Forelimb muscle (tissue), 1 donor: ENCODE data around the gene KLHL17. TPM values are rescaled to one million over a fixed set of nuclear protein-coding genes. Genes with fewer than 3 reads are reported as not detected.
"Not testable (repeated sequence)": the region's sequence is repeated elsewhere in the genome, so short reads cannot be mapped to it uniquely, and the experiment has no call there.

Source experiments
- DNase-seq: peaks from one replicate; pipeline ENCODE4 v3.0.0-alpha.2; 2013; ENCODE audit warnings: low read depth
- polyA plus RNA-seq: library from polyadenylated mRNA; unstranded; fragments of 120-200 nt; gene quantifications from one replicate; pipeline ENCODE4 v1.2.1, GENCODE V29; 2013; ENCODE audit not compliant: insufficient read length

The KLHL17 gene
- polyA plus RNA-seq, 1 donor: 6.3 TPM

- no peak for DNase-seq
These were observed 7.3 kb downstream of the KLHL17 start for GRCh38 chr1:967466-968343.

GRCh38 chr1:969260-969855 is 9.0 kb downstream of the KLHL17 start:
- DNase-seq: no peak

DNA sequence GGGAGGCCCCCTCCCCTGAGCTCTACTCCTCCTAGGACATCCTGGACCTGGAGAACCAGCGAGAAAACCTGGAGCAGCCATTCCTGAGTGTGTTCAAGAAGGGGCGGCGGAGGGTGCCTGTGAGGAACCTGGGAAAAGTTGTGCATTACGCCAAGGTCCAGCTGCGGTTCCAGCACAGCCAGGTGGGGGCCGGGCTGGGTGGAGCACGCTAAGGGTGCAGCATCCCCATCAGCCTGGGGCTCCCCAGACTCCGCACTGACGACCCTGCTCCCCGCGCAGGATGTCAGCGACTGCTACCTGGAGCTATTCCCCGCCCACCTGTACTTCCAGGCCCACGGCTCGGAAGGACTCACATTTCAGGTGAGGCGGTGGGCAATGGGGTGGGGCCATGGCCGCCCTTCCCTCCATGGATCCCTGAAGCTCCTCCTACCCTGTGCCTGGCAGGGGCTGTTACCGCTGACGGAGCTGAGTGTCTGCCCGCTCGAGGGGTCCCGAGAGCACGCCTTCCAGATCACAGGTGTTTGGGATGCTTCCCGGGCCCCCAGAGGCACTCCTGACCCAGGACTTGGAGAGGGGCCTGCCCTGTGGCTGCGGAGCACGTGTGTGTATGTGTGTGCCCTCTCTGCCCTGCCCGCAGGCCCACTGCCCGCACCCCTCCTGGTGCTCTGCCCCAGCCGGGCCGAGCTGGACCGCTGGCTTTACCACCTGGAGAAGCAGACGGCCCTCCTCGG is 10.0 kb downstream of the KLHL17 start:
- no peak for DNase-seq

DNA sequence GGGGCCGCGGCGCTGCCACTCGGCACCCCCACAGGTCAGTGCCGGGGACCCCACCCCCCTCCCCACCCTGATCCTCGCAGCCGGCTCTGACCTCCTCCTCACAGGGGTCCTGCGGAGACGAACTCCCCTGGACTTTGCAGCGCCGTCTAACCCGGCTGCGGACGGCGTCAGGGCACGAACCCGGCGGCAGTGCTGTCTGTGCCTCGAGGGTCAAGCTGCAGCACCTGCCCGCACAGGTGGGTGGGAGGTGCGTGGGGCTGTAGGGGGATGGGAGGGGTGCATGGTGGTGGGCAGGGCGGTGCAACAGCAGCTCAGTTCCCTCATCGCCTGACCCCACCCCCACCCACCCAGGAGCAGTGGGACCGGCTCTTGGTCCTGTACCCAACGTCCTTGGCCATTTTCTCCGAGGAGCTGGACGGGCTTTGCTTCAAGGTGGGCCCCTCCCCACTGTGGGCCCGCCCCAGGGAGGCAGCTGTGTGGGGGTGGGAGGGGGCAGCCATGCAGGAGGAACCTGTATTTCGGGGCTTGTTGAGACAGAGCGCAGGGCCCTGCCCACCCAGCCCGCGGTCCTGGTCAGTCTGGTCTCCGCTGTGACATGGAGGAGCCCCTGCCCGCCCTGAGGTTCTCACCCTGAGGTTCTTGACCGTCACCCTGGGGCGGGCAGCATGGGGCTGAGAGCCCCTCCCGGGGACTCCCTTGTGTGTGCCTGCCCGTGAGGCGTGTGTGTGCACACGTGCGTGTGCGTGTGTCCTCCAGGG is 10.8 kb downstream of the KLHL17 start:
- DNase-seq: no peak

- no peak for DNase-seq
These were observed 11.5 kb downstream of the KLHL17 start for GRCh38 chr1:971751-972506.

GRCh38 chr1:972726-973458 is 12.5 kb downstream of the KLHL17 start:
- DNase-seq: no peak

DNA sequence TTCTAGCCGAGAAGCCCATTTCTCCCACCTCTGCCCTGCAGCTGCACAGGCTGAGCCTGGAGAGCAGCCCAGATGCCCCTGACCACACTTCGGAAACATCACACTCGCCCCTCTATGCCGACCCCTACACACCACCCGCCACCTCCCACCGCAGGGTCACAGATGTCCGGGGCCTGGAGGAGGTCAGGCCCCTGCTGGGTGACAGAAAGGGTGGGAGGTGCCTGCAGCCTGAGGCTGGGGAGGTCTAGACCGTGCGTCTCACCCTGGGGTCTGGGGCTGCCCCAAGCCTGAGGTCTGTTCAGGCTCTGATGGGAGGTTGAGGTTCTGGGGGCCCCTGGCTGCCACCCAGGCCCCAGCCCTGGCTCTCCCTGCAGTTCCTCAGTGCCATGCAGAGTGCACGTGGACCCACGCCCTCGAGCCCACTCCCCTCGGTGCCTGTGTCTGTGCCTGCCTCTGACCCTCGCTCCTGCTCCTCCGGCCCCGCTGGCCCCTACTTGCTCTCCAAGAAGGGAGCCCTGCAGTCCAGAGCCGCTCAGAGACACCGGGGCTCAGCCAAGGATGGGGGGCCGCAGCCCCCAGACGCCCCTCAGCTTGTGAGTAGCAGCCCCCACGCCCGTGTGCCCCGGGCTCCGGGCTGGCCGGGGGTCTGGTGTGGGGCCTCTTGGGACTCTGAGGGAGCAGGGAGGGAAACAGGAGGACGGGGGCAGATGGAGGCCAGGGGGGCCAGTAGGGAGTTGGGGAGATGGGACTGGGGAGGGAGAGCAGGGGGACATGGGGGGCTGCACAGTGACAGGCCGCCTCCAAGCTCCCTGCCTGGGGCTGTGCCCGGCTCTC is 13.3 kb downstream of the KLHL17 start:
- no peak for DNase-seq

- no peak for DNase-seq
These were observed 13.9 kb downstream of the KLHL17 start for GRCh38 chr1:974293-974640.

- DNase-seq: no peak
These were observed 14.4 kb downstream of the KLHL17 start for GRCh38 chr1:974687-975328.

DNA sequence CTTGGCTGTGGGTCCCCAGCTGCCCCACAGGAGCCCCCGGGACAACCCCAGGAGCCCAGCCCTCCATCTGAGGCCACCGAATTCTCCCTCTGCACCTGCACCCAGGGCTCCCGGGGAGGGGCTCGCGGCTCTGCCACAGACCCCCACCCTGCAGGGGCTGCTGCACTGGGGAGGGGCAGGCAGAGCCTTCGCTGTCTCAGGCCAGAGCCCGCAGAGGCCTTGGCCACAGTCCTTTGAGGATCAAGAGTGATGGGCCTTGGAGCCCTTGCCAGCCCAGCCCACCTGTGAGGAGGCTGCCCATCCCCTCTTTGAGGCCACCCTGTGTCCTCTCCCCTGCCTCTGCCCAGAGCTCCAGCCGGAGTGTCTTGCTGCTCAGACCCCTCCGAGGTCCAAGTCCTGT is 15.0 kb downstream of the KLHL17 start:
- DNase-seq: no peak

DNA sequence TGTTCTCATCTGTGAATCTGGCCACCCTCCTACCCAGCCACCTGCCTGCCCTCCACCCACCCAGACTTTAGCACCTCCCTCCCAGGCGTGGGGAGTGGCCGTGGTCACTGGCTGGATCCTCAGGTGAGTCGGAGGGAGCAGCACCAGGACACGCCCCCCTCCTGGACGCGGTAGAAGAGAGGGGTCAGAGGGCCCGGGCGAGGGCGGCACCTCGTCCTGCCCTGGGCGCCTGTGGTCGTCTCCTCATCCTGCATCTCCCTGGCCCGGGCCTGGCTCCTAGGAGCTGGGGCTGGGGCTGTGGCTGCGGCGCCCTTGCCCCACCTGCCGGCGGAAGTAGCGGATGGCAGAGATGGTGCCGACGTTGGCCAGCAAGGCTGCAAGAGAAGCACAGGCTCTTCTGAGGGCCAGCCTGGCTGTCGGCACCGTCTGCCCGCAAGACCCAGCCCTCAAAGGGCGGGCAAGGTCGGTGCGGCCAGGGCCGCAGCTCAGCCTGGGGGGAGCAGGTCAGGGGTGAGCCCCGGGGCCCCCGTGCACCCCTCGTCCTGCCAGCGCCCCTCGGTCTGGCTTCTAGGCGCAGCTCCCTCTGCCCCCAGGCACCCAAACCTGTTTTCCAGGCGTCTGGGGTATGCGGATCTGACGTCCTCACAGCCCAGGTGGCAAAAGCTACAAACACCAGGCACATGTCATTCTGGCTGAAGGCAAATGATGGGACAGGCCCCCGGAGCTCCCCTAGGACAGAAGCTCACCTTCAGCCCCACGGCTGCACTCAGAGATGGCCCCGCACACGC is 15.7 kb downstream of the KLHL17 start:
- no peak for DNase-seq

- not testable (repeated sequence) for DNase-seq
These were observed 16.4 kb downstream of the KLHL17 start for GRCh38 chr1:976791-977190.

DNA sequence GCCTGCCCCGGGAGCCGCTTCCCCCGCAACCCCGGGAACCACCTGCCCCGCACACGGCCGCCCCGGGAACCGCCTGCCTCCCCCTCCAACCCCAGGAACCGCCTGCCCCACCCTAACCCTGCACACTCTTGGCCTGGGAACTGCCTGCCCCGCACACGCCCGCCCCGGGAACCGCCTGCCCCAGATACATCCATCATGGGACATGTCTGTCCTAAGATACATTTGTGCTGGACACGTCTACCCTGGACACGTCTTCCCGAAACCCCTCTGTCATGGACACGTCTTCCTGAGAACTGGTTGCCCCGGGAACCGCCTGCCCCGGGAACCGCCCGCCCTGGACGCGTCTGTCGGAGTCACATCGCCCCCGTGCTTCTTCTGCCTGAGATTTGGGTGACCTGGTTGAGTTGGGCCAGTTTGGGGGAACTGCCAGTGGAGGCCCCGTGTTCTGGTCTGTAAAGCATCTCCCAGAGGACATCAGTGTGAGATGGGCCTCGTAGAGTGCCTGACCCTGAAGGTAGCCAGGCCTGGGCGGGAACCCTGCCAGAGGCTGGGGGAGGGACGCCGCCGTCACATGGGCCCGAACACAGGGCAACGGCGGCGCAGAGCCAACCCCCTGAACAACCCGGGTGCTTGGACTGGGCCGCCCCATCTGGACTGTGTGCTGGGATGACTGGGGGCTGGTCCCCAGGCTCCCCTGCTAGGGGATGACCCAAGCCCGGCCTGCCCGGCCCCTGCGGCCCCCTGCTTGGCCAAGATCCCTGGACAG is 17.9 kb downstream of the KLHL17 start:
- DNase-seq: no peak

GRCh38 chr1:978835-979743 is 18.7 kb downstream of the KLHL17 start:
- no peak for DNase-seq

- DNase-seq: no peak
These were observed 19.3 kb downstream of the KLHL17 start for GRCh38 chr1:979744-980072.

DNA sequence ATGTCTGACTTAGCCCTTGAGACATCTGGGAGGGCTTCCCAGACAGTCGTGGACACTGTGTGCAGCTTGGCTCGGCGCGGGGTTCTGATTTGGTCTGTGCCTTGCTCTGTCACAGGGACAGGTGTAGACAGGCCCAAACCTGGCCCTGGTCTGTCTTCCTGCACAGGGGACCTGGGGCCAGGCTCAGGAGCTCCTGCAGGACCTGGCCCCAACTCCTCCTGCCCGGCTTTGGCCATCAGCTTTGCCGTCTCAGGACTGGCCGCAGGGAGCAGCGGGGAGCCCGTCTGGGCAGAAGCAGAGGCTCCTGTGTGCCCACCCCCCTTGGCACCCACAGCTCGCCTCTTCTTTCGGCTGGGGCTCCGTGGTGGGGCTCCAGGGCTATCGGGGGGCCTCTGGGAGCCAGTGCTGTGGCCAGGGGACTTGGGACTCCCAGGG is 19.8 kb downstream of the KLHL17 start:
- no peak for DNase-seq
